Brain microvascular endothelial cell (primary cell): ENCODE results near the gene SBK3.

Experiments
- DNase-seq: peaks from one replicate; pipeline ENCODE4 v3.0.0-alpha.2; 2020
- H3K27ac ChIP-seq: fragments of 250-450 bp; sonication (Bioruptor Pico); 2 replicates; pipeline ENCODE4 v1.5.1; 2020; ENCODE audit warnings: mild to moderate bottlenecking, moderate library complexity
- H3K27me3 ChIP-seq: fragments of 250-450 bp; sonication (Bioruptor Pico); replicated peaks from 2 replicates; pipeline ENCODE4 v1.5.1; 2020; ENCODE audit warnings: mild to moderate bottlenecking
- H3K36me3 ChIP-seq: fragments of 250-450 bp; sonication (Bioruptor Pico); replicated peaks from 2 replicates; pipeline ENCODE4 v1.5.1; 2020; ENCODE audit warnings: mild to moderate bottlenecking
- H3K4me3 ChIP-seq: 2 replicates; pipeline ENCODE4 v1.5.1; 2011; ENCODE audit warnings: low read depth, mild to moderate bottlenecking, control low read depth, low read length, moderate library complexity
- in situ Hi-C: cut with HindIII; loops from 2 replicates; pipeline ENCODE4 v1.10.0; 2017; ENCODE audit warnings: low sequenced_read_pairs, low pct_ligation_motif_present
- TF ChIP-seq, protein P1 (sequence below): IDR thresholded peaks from 2 replicates; pipeline ENCODE4 v1.5.1; 2011; ENCODE audit warnings: low read depth, mild to moderate bottlenecking, moderate library complexity, low read length, control low read depth, inconsistent platforms; ENCODE audit errors: missing control alignments

Gene SBK3

DNA sequence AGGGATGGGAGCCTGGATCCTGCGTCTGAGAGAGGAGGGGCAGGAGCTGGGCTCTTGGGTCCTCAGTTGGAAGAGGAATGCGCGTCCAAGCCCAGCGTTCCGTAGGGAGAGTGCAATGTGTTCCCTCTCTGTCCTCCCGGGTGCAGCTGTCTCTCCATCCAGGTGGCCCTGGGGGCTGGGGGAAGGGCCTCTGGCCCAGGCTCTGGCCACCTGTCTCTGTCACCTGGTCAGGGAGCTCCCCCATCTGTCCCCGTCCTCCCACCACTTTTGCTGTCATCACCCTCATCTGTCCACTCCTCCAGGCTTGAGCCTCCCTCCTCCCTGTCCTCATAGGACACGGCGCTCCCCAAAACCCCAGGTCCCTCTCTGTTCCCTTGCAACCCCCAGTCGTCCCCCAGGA is 4.7 kb downstream of the SBK3 start:
- H3K4me3 ChIP-seq: no peak overlapping the region
- in situ Hi-C loops: no loop called here
- no peak overlapping the region for H3K27ac ChIP-seq
- no peak for DNase-seq
- TF ChIP-seq, protein P1, sequence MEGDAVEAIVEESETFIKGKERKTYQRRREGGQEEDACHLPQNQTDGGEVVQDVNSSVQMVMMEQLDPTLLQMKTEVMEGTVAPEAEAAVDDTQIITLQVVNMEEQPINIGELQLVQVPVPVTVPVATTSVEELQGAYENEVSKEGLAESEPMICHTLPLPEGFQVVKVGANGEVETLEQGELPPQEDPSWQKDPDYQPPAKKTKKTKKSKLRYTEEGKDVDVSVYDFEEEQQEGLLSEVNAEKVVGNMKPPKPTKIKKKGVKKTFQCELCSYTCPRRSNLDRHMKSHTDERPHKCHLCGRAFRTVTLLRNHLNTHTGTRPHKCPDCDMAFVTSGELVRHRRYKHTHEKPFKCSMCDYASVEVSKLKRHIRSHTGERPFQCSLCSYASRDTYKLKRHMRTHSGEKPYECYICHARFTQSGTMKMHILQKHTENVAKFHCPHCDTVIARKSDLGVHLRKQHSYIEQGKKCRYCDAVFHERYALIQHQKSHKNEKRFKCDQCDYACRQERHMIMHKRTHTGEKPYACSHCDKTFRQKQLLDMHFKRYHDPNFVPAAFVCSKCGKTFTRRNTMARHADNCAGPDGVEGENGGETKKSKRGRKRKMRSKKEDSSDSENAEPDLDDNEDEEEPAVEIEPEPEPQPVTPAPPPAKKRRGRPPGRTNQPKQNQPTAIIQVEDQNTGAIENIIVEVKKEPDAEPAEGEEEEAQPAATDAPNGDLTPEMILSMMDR: no peak
- H3K27me3 ChIP-seq: no peaks in the 10 kb centered on the region
- H3K36me3 ChIP-seq: no peaks in the 10 kb centered on the region

GRCh38 chr19:55539090-55539984 is 6.0 kb downstream of the SBK3 start:
- Histone ChIP-seq H3K4me3 (no peak overlapping the region), H3K36me3 (no peaks in the 10 kb centered on the region), H3K27ac (no peak overlapping the region), H3K27me3 (no peaks in the 10 kb centered on the region)
- DNase-seq: no peak
- TF ChIP-seq, protein P1: no peak
- in situ Hi-C loops: no loop called here

DNA sequence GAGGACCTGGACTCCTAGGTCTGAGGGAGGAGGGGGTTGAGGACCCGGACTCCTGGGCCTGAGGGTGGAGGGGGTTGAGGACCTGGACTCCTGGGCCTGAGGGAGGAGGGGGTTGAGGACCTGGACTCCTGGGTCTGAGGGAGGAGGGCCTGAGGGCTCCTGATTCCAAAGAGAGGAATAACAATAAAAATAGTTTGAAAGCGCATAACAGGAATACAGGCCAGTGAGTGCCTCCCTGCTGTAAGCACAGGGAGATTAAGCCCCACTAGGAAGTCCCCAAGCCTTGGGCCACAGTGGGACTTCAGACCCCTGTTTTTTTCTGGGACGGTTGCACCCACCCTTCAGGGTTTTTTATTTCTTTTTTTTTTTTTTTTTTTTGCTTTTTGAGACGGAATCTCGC is 7.2 kb downstream of the SBK3 start:
- TF ChIP-seq, protein P1: no peak
- in situ Hi-C loops: no loop called here
- Histone ChIP-seq H3K27me3 (no peaks in the 10 kb centered on the region), H3K36me3 (no peaks in the 10 kb centered on the region), H3K4me3 (no peak overlapping the region), H3K27ac (no peak overlapping the region)
- DNase-seq: no peak

GRCh38 chr19:55537741-55538111 is 7.6 kb downstream of the SBK3 start:
- in situ Hi-C loops: no loop called here
- Histone ChIP-seq H3K27ac (no peak overlapping the region), H3K36me3 (no peaks in the 10 kb centered on the region), H3K4me3 (no peak overlapping the region), H3K27me3 (no peaks in the 10 kb centered on the region)
- no peak for DNase-seq
- TF ChIP-seq, protein P1: no peak

DNA sequence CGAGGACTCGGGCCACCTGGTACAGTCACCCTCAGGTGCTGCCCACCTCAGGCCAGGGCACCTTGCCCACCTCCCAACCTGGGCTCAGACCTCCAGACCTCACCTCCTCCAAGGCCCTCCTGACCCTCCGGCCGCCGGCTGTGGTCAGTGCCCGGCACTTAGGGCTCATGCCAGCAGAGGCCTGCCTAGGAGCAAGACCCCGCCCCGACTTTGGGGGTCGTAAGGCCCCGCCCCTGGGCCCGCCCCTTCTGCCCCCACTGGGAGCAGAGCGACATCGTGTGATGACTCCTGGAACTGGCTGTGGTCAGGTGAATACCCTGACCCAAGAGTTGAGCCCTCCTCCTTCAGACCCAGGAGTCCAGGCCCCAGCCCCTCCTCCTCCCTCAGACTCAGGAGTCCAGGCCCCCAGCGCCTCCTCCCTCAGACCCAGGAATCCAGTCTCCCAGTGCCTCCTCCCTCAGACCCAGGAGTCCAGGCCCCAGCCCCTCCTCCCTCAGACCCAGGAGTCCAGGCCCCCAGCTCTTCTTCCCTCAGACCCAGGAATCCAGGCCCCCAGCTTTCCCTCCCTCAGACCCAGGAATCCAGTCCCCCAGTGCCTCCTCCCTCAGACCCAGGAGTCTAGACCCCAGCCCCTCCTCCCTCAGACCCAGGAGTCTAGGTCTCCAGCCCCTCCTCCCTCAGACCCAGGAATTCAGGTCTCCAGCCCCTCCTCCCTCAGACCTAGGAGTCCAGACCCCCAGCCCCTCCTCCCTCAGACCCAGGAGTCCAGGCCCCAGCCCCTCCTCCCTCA is 8.2 kb downstream of the SBK3 start, which contains the start of gene SBK2:
Gene SBK2 (minus strand): TSS at position 183 of the 790 bp plus-strand sequence. CDS start 839 bp downstream, outside the sequence.
- Histone ChIP-seq H3K27me3 (no peaks in the 10 kb centered on the region), H3K36me3 (no peaks in the 10 kb centered on the region), H3K27ac (no peak within 1 kb of the TSS), H3K4me3 (no peak within 1 kb of the TSS)
- in situ Hi-C loops: no loop called here
- no peak for DNase-seq
- TF ChIP-seq, protein P1: peak; percentile 45
